ENCODE results near the gene INHBA. TPM values are rescaled to one million over a fixed set of nuclear protein-coding genes. Genes with fewer than 3 reads are reported as not detected.

The INHBA gene
- polyA plus RNA-seq, 3 donors from 2014 or later = not detected

- DNase-seq = no peak
- Mint-ChIP-seq H3K4me3 (no peak overlapping the region), H3K9me3 (peaks cover 0 to 3% (median 0%) of the 10 kb centered on the region in 6 donors), H3K27ac (no peak overlapping the region), H3K27me3 (ENCODE audit: low read depth in 3 of 3) (peaks cover 0 to 12% (median 0%) of the 10 kb centered on the region in 3 donors), H3K4me1 (peaks cover 2 to 19% of the 10 kb centered on the region in 2 donors), H3K36me3 (no peaks in the 10 kb centered on the region)
Observed at GRCh38 chr7:41731493-41732435, 28.9 kb upstream of the INHBA start.

GRCh38 chr7:41730668-41731067, 27.8 kb upstream of the INHBA start:
- Mint-ChIP-seq H3K4me3 (no peak overlapping the region), H3K36me3 (no peaks in the 10 kb centered on the region), H3K27me3 (ENCODE audit: low read depth in 3 of 3) (peaks cover 0 to 10% (median 0%) of the 10 kb centered on the region in 3 donors), H3K27ac (no peak overlapping the region), H3K4me1 (peaks cover 2 to 19% of the 10 kb centered on the region in 2 donors), H3K9me3 (peaks cover 0 to 2% (median 0%) of the 10 kb centered on the region in 6 donors)
- no peak for DNase-seq

- Mint-ChIP-seq H3K36me3 (no peaks in the 10 kb centered on the region), H3K4me1 (peaks cover 1 to 14% of the 10 kb centered on the region in 2 donors), H3K27ac (no peak overlapping the region), H3K27me3 (ENCODE audit: low read depth in 3 of 3) (peaks cover 0 to 5% (median 0%) of the 10 kb centered on the region in 3 donors), H3K4me3 (no peak overlapping the region), H3K9me3 (no peaks in the 10 kb centered on the region)
- no peak for DNase-seq
Observed at GRCh38 chr7:41730161-41730560, 27.3 kb upstream of the INHBA start.

- H3K36me3 Mint-ChIP-seq = no peaks in the 10 kb centered on the region
- H3K4me1 Mint-ChIP-seq = peaks cover 1 to 14% of the 10 kb centered on the region in 2 donors
- H3K9me3 Mint-ChIP-seq = no peaks in the 10 kb centered on the region
- no peak overlapping the region for H3K4me3 Mint-ChIP-seq
- DNase-seq = no peak
- peaks cover 0 to 8% (median 0%) of the 10 kb centered on the region in 3 donors for H3K27me3 Mint-ChIP-seq (ENCODE audit: low read depth in 3 of 3)
- no peak overlapping the region for H3K27ac Mint-ChIP-seq
Observed at GRCh38 chr7:41729059-41729458, 26.2 kb upstream of the INHBA start.

- DNase-seq = no peak
- Mint-ChIP-seq H3K4me1 (no peaks in the 10 kb centered on the region), H3K9me3 (no peaks in the 10 kb centered on the region), H3K27ac (no peak overlapping the region), H3K36me3 (no peaks in the 10 kb centered on the region), H3K4me3 (no peak overlapping the region), H3K27me3 (ENCODE audit: low read depth in 3 of 3) (peaks cover 1 to 3% (median 2%) of the 10 kb centered on the region in 3 donors)
Observed at GRCh38 chr7:41725013-41725412, 22.1 kb upstream of the INHBA start.

GRCh38 chr7:41720886-41721285, 18.0 kb upstream of the INHBA start:
- H3K4me3 Mint-ChIP-seq = no peak overlapping the region
- DNase-seq = no peak
- H3K4me1 Mint-ChIP-seq = no peaks in the 10 kb centered on the region
- H3K36me3 Mint-ChIP-seq = no peaks in the 10 kb centered on the region
- H3K9me3 Mint-ChIP-seq = no peaks in the 10 kb centered on the region
- H3K27me3 Mint-ChIP-seq (ENCODE audit: low read depth in 3 of 3) = peaks cover 1 to 3% (median 2%) of the 10 kb centered on the region in 3 donors
- no peak overlapping the region for H3K27ac Mint-ChIP-seq

GRCh38 chr7:41720046-41720445, 17.2 kb upstream of the INHBA start:
- DNase-seq = no peak
- peaks cover 1 to 5% (median 2%) of the 10 kb centered on the region in 3 donors for H3K27me3 Mint-ChIP-seq (ENCODE audit: low read depth in 3 of 3)
- H3K36me3 Mint-ChIP-seq = no peaks in the 10 kb centered on the region
- no peak overlapping the region for H3K27ac Mint-ChIP-seq
- no peaks in the 10 kb centered on the region for H3K4me1 Mint-ChIP-seq
- no peak overlapping the region for H3K4me3 Mint-ChIP-seq
- H3K9me3 Mint-ChIP-seq = no peaks in the 10 kb centered on the region

- peaks cover 1 to 3% (median 2%) of the 10 kb centered on the region in 3 donors for H3K27me3 Mint-ChIP-seq (ENCODE audit: low read depth in 3 of 3)
- H3K36me3 Mint-ChIP-seq = no peaks in the 10 kb centered on the region
- no peak for DNase-seq
- no peaks in the 10 kb centered on the region for H3K9me3 Mint-ChIP-seq
- no peaks in the 10 kb centered on the region for H3K4me1 Mint-ChIP-seq
- no peak overlapping the region for H3K4me3 Mint-ChIP-seq
- H3K27ac Mint-ChIP-seq = no peak overlapping the region
Observed at GRCh38 chr7:41716691-41717090, 13.8 kb upstream of the INHBA start.

- DNase-seq = no peak
- H3K4me3 Mint-ChIP-seq = no peak overlapping the region
- no peaks in the 10 kb centered on the region for H3K9me3 Mint-ChIP-seq
- H3K4me1 Mint-ChIP-seq = no peaks in the 10 kb centered on the region
- H3K36me3 Mint-ChIP-seq = no peaks in the 10 kb centered on the region
- H3K27ac Mint-ChIP-seq = no peak overlapping the region
- H3K27me3 Mint-ChIP-seq (ENCODE audit: low read depth in 3 of 3) = peaks cover 1 to 8% (median 4%) of the 10 kb centered on the region in 3 donors
Observed at GRCh38 chr7:41715000-41715399, 12.1 kb upstream of the INHBA start.

- Mint-ChIP-seq H3K9me3 (no peaks in the 10 kb centered on the region), H3K4me1 (no peaks in the 10 kb centered on the region), H3K27me3 (ENCODE audit: low read depth in 3 of 3) (peaks cover 1 to 16% (median 4%) of the 10 kb centered on the region in 3 donors), H3K36me3 (no peaks in the 10 kb centered on the region), H3K4me3 (no peak overlapping the region), H3K27ac (no peak overlapping the region)
- no peak for DNase-seq
Observed at GRCh38 chr7:41711283-41712064, 8.6 kb upstream of the INHBA start.

- DNase-seq = no peak
- Mint-ChIP-seq H3K4me3 (no peak overlapping the region), H3K36me3 (no peaks in the 10 kb centered on the region), H3K9me3 (no peaks in the 10 kb centered on the region), H3K4me1 (peaks cover 4 to 5% of the 10 kb centered on the region in 2 donors), H3K27ac (no peak overlapping the region), H3K27me3 (ENCODE audit: low read depth in 3 of 3) (peaks cover 1 to 16% (median 4%) of the 10 kb centered on the region in 3 donors)
Observed at GRCh38 chr7:41710838-41711237, 7.9 kb upstream of the INHBA start.

- no peak for DNase-seq
- H3K4me3 Mint-ChIP-seq = no peak overlapping the region
Observed at GRCh38 chr7:41709621-41710020, 6.7 kb upstream of the INHBA start.

GRCh38 chr7:41708581-41709358, 5.9 kb upstream of the INHBA start:
- no peak for DNase-seq
- H3K27me3 Mint-ChIP-seq (ENCODE audit: low read depth in 3 of 3) = peaks cover 0 to 17% (median 3%) of the 10 kb centered on the region in 3 donors
- no peaks in the 10 kb centered on the region for H3K36me3 Mint-ChIP-seq
- no peak overlapping the region for H3K27ac Mint-ChIP-seq
- peaks cover 19 to 24% of the 10 kb centered on the region in 2 donors for H3K4me1 Mint-ChIP-seq
- no peaks in the 10 kb centered on the region for H3K9me3 Mint-ChIP-seq
- H3K4me3 Mint-ChIP-seq = no peak overlapping the region

More at GRCh38 chr7:41709621-41710020, 6.7 kb upstream of the INHBA start:
- Mint-ChIP-seq H3K4me1 (peaks cover 15 to 16% of the 10 kb centered on the region in 2 donors), H3K9me3 (no peaks in the 10 kb centered on the region), H3K27me3 (ENCODE audit: low read depth in 3 of 3) (peaks cover 1 to 13% (median 4%) of the 10 kb centered on the region in 3 donors), H3K27ac (no peak overlapping the region), H3K36me3 (no peaks in the 10 kb centered on the region)

Measured in immature natural killer cell (primary cell).